ENCODE data around the gene BRF1.

BRF1 gene

DNA sequence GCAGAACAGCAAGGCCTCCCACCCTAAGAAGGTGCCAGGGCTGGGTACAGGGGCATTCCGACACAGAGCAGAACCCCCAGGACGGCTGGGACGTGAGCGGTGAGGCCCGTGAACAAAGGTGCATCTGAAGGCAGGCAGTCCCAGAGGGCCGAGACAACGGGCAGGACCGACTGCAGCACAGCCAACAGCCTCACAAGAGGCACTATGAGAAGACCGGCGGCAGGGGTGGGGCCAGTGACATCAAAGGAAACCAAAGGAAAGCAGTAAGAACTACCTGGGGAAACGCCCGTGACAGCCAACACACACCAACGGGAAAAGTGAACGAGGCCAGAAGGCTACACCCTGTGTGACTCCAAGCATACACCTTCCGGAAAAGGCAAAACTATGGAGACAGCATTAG is 43.3 kb downstream of the BRF1 start:
- DNase-seq = no peak

DNA sequence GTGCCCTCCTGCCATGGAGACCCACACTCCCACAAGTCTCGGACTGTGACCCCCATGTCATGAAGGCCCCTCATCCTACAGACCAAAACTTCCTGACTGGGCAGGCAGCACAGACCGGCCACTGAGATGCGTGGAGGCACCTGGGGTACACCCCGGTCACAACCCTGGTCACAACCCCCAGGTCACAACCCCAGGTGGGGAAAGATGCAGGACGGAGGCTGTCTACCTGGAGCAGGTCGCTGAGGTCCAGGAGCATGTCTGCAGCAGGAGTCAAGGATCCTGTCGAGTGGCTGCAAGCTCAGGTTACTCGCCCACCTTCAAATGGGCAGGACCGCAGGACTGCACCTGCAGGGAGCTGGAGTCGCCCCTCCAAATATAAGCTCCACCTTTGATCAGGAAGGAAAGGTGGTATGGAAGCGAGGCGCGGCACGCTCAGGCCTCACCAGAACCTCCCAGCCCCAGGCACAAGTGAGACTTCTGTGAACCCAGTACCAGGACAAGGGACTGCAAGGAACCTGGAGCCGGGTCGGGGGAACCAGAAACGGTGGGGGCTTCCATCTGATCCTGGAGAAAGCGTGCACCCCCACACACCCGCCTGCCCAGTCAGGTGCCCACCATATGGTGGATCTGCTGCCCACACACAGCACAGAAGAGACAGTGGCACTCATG is 44.4 kb downstream of the BRF1 start:
- no peak for DNase-seq

DNA sequence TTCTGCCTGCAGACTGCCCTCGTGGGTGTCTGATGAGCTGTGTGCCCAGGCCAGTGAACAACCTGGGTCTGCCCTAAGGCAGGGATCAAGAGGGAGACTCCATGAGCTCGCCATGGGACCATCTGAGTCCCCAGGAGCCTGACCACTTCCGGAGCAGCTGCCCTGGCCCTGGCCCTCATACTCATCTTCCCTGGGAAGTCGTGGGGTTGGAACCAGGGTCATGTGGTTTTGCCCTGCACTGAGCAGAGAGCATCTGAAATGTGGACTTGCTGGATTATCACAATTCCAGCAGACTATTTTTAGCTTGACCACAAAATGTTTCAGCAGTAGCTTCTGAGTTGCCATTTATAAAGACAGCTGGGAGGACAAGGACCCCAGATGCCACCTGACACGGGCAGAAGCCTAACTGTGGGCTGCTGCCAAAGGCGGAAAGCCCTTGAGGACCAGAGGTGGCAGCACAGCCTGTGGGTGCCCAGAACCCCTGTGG is 45.7 kb downstream of the BRF1 start:
- no peak for DNase-seq

DNA sequence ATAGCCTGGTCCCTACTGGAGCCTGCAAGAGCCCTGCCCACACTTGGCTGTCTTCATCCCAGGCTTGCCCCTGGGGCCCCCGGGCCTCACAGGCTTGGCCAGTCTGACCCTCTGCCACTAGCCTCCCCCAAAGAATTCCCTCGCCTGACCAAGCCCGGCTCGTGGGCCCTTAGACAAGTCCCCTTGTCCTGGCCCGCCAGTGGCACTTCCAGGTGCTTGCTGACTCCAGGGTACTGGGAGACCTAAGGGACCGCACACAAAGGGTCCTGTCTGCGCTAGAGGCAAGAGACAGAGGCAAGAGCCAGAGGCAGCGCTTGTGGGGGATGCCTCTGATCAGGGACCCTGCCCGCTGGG is 47.5 kb downstream of the BRF1 start:
- no peak for DNase-seq

DNA sequence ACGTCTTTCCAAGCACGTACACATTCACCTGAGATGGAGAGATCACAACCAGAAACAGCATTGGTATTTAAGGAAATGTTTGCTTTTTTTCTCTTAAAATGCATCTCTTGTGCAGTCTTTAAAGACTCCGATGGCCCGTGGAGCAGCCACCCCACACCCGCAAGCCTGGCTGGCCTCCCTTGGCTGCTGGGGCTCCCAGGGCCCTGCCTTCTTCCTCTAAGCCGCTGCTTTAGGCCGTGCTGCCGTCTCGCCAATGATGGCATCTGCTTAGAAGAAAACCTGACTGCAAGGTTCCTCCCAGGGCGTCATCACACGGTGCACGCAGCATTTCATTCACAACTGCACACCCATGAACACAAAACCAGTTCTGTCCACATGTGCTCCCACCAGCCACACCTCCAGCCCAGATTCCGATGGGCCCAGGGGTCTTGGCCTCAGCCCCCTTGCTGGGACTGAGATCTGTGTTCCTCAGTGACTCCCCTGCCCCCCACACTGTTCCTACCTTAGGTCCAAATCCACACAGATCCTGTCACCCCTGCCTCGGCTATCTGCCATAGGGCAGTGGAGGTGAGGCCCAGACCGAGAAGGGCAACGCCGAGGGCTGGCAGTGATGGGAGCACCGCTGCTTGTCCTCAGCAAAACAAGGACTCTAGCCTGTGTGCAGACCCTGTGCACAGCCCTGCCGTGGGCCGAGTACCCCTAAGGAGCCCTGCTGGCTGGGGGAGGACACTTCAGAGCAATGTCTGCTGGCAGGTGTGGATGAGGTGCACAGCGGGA is 48.1 kb downstream of the BRF1 start:
- DNase-seq = no peak

DNA sequence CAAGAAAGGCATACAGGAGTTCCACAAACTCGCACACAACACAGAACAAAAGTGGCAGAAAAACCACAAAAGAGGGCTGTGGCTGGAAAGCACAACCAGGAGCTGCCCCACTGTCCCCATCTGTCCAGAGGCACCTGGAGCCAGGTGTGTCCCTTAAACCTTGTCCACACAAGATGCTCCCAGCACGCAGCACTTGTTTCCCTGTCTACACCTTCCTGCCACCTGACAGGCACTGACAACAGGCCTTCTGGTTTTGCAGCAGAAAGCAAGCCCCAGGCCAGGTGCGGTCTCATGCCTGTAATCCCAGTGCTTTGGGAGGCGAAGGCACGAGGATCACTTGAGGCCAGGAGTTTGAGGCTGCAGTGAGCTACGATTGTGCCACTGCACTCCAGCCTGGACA is 48.9 kb downstream of the BRF1 start:
- no peak for DNase-seq

DNA sequence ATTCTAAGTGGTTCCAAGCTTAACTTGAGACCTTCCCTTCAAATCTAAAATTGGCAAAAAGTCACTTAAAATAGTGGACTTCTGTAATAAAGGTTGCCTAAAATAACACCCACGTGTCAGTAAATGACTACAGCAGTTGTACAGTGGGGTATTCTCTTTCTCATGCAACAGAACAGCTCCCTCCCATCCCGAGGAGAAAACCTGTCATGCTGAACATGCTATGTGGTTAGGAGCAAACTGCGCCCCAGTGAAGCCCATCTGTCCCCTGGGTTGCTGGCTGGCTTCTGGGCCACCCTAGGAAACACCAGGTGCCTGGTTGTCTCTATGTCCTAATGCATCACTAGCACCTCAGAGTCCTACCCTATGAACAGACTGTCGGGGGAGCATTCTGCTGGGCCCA is 49.8 kb downstream of the BRF1 start:
- DNase-seq = no peak

DNA sequence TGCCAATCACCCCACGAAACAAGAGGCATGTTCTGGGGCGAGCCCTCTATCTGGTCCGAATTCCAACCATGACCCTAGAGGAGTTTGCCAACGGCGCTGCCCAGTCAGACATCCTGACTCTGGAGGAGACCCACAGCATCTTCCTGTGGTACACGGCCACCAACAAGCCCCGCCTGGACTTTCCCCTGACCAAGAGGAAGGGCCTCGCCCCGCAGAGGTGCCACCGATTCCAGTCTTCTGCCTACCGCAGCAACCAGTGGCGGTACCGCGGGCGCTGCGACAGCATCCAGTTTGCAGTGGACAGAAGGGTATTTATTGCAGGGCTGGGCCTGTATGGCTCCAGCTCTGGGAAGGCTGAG is 50.8 kb downstream of the BRF1 start:
- no peak for DNase-seq

DNA sequence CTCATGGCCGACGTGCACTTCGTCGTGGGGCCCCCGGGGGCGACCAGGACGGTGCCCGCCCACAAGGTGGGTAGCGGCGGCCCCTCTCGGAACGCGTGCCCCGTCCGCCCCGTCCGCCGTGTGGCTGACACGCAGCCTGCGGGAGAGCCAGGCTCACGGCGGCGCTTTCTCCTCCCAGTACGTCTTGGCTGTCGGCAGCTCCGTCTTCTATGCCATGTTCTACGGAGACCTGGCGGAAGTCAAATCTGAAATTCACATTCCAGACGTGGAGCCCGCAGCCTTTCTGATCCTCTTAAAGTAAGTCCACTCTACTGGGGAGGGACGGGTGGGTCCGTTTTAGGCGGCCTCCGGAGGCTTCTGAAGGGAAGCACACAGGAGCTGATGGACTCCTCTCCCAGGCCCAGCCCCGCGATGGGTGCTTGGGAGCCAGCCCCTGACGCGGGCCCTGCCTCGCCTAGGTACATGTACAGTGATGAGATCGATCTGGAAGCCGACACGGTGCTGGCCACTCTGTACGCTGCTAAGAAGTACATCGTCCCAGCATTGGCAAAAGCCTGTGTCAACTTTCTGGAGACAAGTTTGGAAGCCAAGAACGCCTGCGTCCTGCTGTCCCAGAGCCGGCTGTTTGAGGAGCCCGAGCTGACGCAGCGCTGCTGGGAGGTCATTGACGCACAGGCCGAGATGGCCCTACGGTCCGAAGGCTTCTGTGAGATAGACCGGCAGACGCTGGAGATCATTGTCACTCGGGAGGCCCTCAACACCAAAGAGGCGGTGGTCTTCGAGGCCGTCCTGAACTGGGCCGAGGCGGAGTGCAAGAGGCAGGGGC is 51.4 kb downstream of the BRF1 start:
- DNase-seq = peak; percentile 49

DNA sequence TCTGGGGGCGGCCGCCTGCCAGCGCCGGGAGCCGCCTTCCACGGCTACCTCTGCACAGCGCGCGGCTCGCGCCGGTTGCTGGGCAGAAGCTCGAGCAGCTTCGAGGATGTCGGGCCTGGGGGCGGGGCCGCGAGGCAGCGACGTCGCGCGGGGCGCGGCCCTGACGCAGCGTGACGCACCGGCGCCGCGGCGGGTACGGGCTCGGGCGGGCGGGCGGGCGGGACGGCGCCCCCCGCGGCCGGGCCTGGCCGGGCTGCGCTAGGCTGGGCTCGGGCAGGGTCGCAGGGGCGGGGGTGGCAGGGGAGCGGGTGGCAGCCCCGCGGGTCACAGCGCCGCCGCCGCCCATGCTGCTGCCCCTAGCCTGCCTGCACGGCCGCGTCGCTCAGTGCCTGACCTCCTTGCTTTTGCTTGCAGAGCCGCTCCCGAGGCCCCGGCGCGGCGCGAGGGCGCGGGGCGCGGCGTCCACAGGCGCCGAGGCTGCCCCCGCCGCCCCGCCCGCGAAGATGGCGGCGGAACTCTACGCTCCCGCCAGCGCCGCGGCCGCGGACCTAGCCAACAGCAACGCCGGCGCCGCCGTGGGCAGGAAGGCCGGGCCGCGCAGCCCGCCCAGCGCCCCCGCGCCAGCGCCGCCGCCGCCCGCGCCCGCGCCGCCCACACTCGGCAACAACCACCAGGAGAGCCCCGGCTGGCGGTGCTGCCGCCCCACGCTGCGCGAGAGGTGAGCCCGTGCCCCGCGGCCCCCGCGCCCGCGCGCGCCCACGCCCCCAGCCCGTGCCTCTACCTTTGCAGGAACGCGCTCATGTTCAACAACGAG is 52.2 kb downstream of the BRF1 start, which contains the start of gene BTBD6:
BTBD6 (plus strand) TSS at position 166 of the 814 bp plus-strand sequence; CDS start at position 345, 179 bp downstream.
- peak; percentile 94 for DNase-seq

DNA sequence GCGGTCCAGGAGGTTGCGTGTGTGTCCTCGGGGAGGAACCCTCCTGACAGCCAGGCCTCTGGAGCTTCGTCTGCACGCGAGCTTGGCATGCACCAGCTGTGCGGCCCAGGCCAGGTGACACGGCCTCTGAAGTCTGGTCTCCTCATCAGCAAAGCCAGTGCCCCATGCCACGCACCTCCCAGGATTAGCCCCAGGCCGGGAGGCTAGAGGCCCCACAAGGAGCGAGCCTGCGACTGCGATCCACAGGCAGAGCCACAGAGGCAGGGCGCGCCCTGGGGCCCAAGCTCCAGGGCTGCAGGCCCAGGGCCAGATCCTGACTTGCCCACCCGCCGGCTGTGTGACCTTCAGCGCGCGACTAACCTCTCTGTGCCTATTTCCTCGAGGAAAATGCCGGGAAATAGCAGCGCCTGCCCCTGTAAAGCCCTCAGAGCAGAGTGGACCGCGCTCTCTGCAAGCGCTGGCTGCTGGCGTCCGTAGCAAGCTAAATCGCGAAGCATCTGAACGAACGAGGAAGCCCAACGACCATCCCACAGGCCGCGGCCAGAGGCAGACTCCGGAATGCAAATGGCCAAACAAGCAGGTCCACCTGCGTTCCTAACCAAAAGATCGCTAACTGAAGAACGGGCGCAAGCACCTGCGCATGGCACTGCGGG is 53.0 kb downstream of the BRF1 start:
- DNase-seq = no peak

DNA sequence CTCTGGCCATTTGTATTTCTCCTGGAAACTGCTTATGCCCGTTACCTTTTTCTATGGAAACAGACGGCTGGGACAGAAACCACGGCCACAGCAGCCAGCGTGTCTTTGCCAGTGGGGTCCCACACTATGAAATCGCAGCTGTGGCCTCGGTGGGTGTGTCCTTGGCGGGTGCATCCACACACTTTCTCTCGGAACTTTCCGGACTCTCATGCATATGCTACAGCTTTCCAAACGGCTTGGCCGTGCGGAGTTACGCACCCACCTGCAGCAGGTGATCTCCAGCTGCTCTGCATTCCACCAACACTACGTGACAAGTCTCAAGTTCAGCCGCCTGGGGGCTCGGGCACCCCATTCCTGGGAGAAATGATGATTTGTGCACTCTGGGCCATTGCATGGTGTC is 53.8 kb downstream of the BRF1 start:
- DNase-seq = no peak

DNA sequence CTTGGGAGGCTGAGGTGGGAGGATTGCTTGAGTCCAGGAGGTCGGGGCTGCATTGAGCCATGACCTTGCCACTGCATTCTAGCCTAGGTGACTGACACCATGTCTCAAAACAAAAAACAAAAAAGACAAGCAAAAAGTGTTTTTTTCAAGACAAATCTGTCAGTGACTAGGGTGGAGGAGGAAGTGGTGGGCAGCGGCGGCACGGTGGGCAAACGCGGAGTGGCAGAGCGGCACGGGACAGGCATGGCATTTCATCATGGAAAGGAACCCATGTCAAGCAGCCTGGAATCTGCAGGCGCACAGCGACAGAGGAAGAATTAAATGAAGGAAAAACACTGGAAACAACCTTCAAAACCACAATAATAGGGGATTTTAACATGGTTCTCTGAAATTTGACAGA is 56.5 kb downstream of the BRF1 start:
- DNase-seq = no peak

DNA sequence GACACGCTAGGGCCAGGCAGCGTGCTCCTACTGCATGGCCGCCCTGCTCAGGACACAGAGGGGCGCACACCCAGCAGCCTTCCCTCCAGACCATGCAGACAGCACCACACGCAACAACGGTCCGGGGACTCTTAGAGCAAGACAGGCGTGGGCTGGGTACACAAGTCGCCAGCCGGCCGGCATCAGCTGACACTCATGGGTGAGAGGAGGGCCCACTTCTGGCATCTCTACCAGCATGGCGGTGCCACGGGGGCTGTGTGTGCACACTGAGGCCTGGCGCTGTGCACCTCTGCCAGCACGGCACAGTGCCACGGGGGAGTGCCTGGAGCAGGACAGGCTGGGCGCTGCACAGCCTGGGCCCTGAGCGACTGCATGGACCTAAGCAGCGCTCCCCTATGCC is 59.2 kb downstream of the BRF1 start:
- DNase-seq = no peak

DNA sequence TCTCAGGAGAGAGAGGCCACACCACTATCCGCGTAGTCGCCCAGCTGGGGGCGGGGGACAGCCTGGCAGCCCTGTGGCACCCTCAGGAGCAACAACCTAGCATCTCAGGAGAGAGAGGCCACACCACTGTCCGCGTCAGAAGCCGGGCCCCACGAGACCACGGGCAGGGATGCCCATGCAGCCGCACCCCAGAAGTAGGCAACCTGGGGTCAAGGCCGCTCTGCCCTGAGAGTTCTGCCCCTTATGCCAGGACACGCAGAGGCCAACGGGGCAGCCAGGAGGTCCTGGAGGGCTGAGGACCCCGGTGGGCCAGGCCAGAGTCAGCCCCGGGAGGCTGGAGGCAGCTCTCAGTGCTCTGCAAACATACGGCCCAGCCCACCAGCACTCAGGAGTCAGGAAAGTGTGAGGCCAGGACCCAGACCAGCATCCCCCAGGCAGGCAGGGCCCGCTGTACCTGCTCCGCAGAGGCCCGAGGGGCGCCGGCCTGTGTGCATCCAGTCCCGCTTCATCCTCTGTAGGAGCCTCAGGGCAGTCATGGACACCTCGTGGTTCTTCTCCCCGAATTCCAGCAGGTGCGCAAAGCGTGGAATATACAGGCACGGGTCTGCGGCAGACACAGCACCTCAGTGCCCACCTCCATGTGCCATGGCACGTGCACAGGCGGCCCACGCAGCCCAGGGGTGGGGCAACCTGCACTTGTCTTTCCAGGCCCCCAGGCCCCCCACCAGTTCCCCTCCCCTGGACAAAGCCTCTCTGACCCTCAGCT is 59.8 kb downstream of the BRF1 start:
- DNase-seq = no peak

DNA sequence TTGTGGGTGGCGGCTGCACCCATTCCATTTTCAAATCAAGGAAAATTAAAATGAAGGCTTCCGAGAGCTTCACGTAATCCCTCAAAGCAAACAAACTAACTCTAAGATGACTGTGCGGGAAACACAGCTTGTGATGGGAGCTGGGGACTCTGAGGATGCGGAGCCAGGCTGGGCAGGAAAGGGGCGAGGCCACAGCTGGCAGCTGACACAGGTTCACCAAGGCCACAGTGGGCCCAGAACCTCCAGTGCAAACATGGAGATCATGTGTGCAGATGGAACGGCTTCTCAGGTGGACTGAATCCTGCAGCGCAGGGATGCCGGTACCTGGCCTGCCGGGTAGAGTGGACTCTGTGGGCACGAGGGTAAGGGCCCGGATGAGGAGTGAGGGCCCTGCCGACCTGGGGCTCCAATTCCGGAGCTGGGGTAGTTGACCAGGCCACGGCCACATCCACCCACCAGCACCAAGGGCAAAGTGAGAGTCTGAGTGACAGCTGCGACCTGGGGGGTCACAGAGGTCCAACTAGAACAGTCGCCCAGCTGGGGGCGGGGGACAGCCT is 71.6 kb downstream of the BRF1 start:
- DNase-seq = no peak

DNA sequence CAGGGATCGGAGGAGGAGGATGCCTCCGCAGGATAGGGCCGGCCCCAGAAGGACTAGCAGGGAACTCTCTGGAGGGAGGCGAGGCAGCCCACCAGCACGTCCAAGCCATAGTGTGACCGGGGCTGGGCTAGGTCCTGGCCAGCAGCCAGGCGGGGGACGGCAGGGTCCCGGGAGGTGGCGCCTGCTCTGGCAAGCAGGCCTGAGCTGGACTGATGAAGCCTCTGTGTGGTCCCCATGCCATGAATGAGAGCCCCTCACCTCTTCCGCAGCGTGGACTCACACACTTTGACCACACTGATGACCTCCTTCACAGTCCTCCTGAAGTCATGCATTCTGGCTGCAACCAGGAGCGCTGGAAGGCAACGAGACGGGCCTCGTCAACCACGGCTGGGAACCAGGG is 72.2 kb downstream of the BRF1 start:
- no peak for DNase-seq

DNA sequence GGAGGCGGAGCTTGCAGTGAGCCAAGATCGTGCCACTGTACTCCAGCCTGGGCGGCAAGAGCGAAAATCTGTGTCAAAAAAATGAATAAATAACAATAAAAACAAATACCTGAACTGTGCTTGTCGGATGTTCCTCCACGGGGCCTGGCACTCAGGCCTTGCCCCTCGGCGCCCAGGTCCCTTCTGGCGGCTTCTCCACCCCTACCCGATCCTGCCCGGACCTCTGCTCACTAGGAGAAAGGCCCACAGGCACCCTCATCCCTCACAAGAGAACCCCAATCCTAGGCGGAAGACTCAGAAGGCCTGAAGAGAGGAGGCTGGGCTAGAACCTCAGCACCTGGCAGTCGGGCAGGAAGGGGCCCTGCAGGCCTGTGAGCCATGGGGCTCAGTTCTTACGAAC is 73.5 kb downstream of the BRF1 start:
- no peak for DNase-seq

DNA sequence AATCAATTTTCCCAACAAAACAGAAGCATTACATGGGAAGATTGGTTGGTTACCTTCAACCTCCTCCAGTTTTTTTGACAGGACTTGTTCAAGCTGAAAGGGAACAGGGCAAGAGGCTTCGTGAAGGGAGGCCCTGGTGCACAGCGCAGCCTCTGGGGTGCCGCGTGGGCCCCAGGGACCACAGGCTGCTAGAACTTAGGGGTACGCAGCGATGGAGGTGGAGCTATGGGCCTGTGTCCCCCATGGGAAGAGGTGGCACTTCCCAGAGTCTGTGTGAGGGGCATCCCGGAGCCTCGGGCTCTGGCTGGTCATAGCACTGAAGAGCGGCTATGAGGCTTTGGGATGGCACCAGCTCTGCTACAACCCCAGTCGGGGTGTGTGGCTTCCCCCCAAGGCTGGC is 74.6 kb downstream of the BRF1 start:
- DNase-seq = no peak

DNA sequence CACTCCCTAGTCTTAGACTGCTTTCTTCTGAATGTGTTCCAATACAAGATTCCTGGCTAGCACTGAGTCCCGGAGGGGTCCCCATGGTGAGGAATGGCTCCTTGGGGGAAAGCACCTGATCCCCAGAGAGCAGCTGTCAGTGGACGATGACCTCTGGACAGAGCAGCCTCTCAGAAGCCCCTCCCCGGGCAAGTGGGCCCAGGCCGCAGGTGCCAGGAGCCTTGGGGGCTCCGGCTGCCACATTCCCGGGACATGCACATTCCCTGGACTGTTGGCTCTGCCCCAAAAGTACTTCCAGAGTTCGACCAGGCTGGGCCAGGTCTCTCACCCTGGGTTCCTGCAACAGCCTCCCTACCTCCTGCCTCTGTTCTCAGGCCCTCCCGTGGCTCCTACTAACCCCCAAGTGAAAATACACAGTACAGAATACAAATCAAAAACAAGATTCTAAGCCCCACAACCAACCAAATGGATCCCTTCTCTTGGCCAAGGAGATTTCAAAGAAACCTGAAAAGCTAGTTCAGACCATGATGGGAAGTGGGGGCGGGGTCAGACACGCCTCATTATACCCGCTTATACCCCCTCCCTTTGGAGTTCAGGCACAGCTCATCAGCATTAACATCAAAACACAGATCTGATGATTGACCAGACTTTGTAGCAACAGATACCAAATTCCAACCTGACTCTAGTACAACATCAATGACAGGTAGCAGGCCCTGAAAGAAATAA is 75.8 kb downstream of the BRF1 start:
- no peak for DNase-seq
